MCF 10A (cell line): Measurements from ENCODE around the gene TIMM29. TPM values are rescaled to one million over a fixed set of nuclear protein-coding genes. Genes with fewer than 3 reads are reported as not detected.

Experiments
- BruUV-seq: library from RNA; stranded (reverse); fragments of 400-500 nt; replicated peaks from 2 replicates; lab custom pipeline; 2021; lab: Mats Ljungman, UMichigan
- CTCF ChIA-PET: fragments of 300-600 bp; sonication (Branson Sonifier 250); formaldehyde crosslinking; extraction: SDS; loops from one replicate; lab custom pipeline; 2021; ENCODE audit warnings: antibody characterized with exemption, inconsistent platforms; lab: Yijun Ruan, JAX
- POLR2A ChIA-PET: fragments of 300-600, 350-650 bp; sonication (Branson Sonifier 250); formaldehyde crosslinking; extraction: SDS; loops from one replicate; lab custom pipeline; 2020; ENCODE audit warnings: antibody characterized with exemption, inconsistent platforms; lab: Yijun Ruan, JAX
- DNase-seq: peaks from one replicate; pipeline ENCODE4 v3.0.0-alpha.2; 2018; ENCODE audit not compliant: unreplicated experiment
- H3K27ac Mint-ChIP-seq: one replicate; pipeline ENCODE4 v1.8.0; 2022; ENCODE audit warnings: mild to moderate bottlenecking, low read depth, mixed read lengths; ENCODE audit not compliant: unreplicated experiment
- H3K27me3 Mint-ChIP-seq: one replicate; pipeline ENCODE4 v1.8.0; 2022; ENCODE audit warnings: mixed read lengths; ENCODE audit not compliant: insufficient read depth, unreplicated experiment
- H3K36me3 Mint-ChIP-seq: one replicate; pipeline ENCODE4 v1.8.0; 2022; ENCODE audit warnings: mild to moderate bottlenecking, moderate library complexity, mixed read lengths; ENCODE audit not compliant: insufficient read depth, unreplicated experiment
- H3K4me1 Mint-ChIP-seq: one replicate; pipeline ENCODE4 v1.8.0; 2022; ENCODE audit warnings: mixed read lengths; ENCODE audit not compliant: insufficient read depth, unreplicated experiment
- H3K4me3 Mint-ChIP-seq: one replicate; pipeline ENCODE4 v1.8.0; 2022; ENCODE audit warnings: mild to moderate bottlenecking, moderate library complexity, mixed read lengths; ENCODE audit not compliant: unreplicated experiment
- H3K9me3 Mint-ChIP-seq: one replicate; pipeline ENCODE4 v1.8.0; 2022; ENCODE audit warnings: mixed read lengths; ENCODE audit not compliant: unreplicated experiment
- intact Hi-C: fragments of 100-400 bp; cut with micrococcal nuclease; formaldehyde crosslinking; loops from 2 replicates; pipeline ENCODE4 v1.14.1; 2022
- total RNA-seq: library from RNA; stranded (reverse); gene quantifications from 2 replicates; pipeline ENCODE4 v1.2.3, GENCODE V29; 2022
- TF ChIP-seq, protein P1 (sequence below): fragments of 200-600 bp; IDR thresholded peaks from one replicate; pipeline ENCODE4 v1.8.0; 2022; ENCODE audit warnings: antibody characterized with exemption, mild to moderate bottlenecking; ENCODE audit not compliant: unreplicated experiment

The TIMM29 gene
- total RNA-seq, 1 experiment from 2014 or later = 18.3 TPM

DNA sequence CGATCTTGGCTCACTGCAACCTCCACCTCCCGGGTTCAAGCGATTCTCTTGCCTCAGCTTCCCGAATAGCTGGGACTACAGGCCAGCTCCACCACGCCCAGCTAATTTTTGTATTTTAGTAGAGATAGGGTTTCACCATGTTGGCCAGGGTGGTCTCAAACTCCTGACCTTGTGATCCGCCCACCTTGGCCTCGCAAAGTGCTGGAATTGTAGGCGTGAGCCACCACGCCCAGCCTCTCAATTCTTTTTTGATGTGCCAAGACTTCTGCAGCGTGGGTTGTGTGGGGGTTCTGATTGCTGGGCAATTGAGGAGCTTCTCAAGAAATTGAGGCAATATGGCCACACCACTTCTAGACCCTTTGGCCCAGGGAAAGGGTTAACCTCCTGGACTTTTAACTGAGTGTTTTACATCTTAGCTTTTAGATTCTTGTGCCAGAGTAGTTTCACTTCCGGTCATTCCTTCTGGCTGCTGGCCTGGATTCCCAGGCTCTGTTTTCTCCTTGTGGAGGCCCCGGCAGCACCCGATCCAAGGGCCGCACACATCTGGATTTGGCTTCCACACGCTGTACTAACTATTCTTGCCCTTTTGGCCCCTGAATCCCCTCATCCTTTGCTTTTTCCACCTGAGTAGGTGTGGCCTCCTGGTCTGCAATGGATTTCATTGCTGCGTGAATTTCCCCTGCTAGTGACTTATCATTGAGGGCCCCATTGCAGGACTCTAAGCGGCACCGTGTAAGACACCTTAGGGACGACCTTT is 46.9 kb downstream of the TIMM29 start:
- no peaks in the 10 kb centered on the region for H3K27me3 Mint-ChIP-seq
- intact Hi-C loops = no loop called here
- BruUV-seq = no TSS peak
- H3K4me1 Mint-ChIP-seq = peaks cover 10% of the 10 kb centered on the region
- CTCF ChIA-PET = interaction anchor here (1.2 kb wide), 1 partner anchor 11 kb away, joined by 4 read pairs; no protein-coding TSS in a partner anchor
- TF ChIP-seq, protein P1, sequence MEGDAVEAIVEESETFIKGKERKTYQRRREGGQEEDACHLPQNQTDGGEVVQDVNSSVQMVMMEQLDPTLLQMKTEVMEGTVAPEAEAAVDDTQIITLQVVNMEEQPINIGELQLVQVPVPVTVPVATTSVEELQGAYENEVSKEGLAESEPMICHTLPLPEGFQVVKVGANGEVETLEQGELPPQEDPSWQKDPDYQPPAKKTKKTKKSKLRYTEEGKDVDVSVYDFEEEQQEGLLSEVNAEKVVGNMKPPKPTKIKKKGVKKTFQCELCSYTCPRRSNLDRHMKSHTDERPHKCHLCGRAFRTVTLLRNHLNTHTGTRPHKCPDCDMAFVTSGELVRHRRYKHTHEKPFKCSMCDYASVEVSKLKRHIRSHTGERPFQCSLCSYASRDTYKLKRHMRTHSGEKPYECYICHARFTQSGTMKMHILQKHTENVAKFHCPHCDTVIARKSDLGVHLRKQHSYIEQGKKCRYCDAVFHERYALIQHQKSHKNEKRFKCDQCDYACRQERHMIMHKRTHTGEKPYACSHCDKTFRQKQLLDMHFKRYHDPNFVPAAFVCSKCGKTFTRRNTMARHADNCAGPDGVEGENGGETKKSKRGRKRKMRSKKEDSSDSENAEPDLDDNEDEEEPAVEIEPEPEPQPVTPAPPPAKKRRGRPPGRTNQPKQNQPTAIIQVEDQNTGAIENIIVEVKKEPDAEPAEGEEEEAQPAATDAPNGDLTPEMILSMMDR = no peak
- DNase-seq = no peak
- no peak overlapping the region for H3K27ac Mint-ChIP-seq
- no peaks in the 10 kb centered on the region for H3K9me3 Mint-ChIP-seq
- POLR2A ChIA-PET = interaction anchor here (0.7 kb wide), 1 partner anchor 46 kb away, joined by 4 read pairs; no protein-coding TSS in a partner anchor
- H3K4me3 Mint-ChIP-seq = no peak overlapping the region
- peaks cover 6% of the 10 kb centered on the region for H3K36me3 Mint-ChIP-seq

DNA sequence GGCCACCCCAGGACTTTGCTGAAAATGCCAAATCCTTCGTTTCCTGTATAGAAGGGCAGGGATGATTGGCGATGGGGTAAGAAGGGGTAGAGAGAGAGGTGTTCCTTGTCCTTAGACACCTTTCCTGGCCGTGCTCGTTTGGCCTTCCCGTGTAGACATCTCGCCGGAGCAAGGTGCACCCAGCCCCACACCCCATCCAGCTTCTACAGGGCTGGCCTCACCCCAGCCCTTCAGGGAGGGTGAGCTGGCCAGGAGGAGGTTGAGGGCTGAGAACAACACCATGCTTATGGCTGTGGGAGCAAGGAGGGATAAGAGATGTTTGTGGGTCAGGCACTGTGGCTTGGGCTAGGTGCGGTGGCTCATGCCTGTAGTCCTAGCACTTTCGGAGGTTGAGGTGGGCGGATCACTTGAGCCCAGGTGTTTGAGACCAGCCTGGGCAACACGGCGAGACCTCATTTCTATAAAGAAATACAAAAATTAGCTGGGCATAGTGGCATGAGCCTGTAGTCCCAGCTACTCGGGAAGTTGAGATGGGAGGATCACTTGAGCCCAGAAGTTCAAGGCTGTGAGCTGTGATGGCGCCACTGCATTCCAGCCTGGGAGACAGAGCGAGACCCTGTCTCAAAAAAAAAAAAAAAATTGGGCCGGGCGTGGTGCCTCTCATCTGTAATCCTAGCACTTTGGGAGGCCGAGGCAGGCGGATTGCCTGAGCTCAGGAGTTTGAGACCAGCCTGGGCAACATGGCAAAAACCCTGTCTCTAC is 47.7 kb downstream of the TIMM29 start:
- peaks cover 6% of the 10 kb centered on the region for H3K36me3 Mint-ChIP-seq
- H3K9me3 Mint-ChIP-seq = no peaks in the 10 kb centered on the region
- ChIA-PET POLR2A (interaction anchor here (0.6 kb wide), 3 partner anchors 18 to 338 kb away, joined by 3 to 4 read pairs (median 3); no protein-coding TSS in a partner anchor), CTCF (interaction anchor here (0.6 to 1.9 kb wide), 5 partner anchors 12 to 112 kb away, joined by 3 to 6 read pairs (median 3); no protein-coding TSS in a partner anchor)
- H3K27ac Mint-ChIP-seq = no peak overlapping the region
- intact Hi-C loops = no loop called here
- peaks cover 10% of the 10 kb centered on the region for H3K4me1 Mint-ChIP-seq
- H3K27me3 Mint-ChIP-seq = no peaks in the 10 kb centered on the region
- no TSS peak for BruUV-seq
- no peak for DNase-seq
- TF ChIP-seq, protein P1 = no peak
- no peak overlapping the region for H3K4me3 Mint-ChIP-seq

DNA sequence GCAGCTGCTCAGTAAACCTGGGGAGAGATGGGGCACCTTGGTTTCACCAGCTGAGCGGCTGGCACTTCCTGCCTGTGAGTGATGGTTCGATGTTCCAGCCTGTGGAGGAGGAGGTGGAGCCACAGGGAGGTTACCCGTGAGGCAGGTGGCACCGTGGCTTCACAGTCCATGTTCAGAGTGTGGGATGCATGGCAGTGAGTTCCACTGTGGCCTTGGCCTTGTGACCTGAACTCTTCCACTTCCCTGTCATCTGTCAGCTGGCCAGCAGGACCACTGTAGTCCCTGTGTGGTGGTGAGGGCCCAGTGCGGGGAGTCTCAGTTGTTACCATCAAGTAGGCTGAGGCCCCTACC is 49.1 kb downstream of the TIMM29 start:
- no TSS peak for BruUV-seq
- no peaks in the 10 kb centered on the region for H3K27me3 Mint-ChIP-seq

More for the DNA sequence above, 49.1 kb downstream of the TIMM29 start:
- no peak for DNase-seq
- POLR2A ChIA-PET = interaction anchor here (1.1 kb wide), 1 partner anchor 11 kb away, joined by 3 read pairs; no protein-coding TSS in a partner anchor
- intact Hi-C loops = no loop called here
- CTCF ChIA-PET = interaction anchor here (0.8 to 1.9 kb wide), 3 partner anchors 28 to 58 kb away, joined by 3 to 6 read pairs (median 4); no protein-coding TSS in a partner anchor
- peaks cover 10% of the 10 kb centered on the region for H3K4me1 Mint-ChIP-seq
- TF ChIP-seq, protein P1 = no peak
- H3K4me3 Mint-ChIP-seq = no peak overlapping the region
- peaks cover 13% of the 10 kb centered on the region for H3K36me3 Mint-ChIP-seq
- no peak overlapping the region for H3K27ac Mint-ChIP-seq
- no peaks in the 10 kb centered on the region for H3K9me3 Mint-ChIP-seq

Other genes with a start within 250 kb of the TIMM29 start
- gene QTRT1, start 227.4 kb upstream of the TIMM29 start, total RNA-seq = 57.5 and 71.3 TPM in 2 replicates
- gene DNM2, start 210.7 kb upstream of the TIMM29 start, total RNA-seq = 114 and 125 TPM in 2 replicates
- 16.5 and 23.2 TPM in 2 replicates for gene TMED1, start 92.6 kb upstream of the TIMM29 start, total RNA-seq
- gene C19orf38, start 80.4 kb upstream of the TIMM29 start, total RNA-seq = 0.30 and 0.49 TPM in 2 replicates
- 49.5 and 51.7 TPM in 2 replicates for gene CARM1, start 57.3 kb upstream of the TIMM29 start, total RNA-seq
- gene YIPF2, start 172 bp upstream of the TIMM29 start, total RNA-seq = 65.5 and 75.3 TPM in 2 replicates
- gene SMARCA4, start 32.2 kb downstream of the TIMM29 start, total RNA-seq = 127 and 132 TPM in 2 replicates
- gene LDLR, start 160.7 kb downstream of the TIMM29 start, total RNA-seq = 126 and 127 TPM in 2 replicates
- gene SPC24, start 227.0 kb downstream of the TIMM29 start, total RNA-seq = 8.6 and 16.4 TPM in 2 replicates